ENCODE measurements around the gene PCCB.
"Not testable (repeated sequence)": the region's sequence is repeated elsewhere in the genome, so short reads cannot be mapped to it uniquely, and the experiment has no call there.

PCCB gene

DNA sequence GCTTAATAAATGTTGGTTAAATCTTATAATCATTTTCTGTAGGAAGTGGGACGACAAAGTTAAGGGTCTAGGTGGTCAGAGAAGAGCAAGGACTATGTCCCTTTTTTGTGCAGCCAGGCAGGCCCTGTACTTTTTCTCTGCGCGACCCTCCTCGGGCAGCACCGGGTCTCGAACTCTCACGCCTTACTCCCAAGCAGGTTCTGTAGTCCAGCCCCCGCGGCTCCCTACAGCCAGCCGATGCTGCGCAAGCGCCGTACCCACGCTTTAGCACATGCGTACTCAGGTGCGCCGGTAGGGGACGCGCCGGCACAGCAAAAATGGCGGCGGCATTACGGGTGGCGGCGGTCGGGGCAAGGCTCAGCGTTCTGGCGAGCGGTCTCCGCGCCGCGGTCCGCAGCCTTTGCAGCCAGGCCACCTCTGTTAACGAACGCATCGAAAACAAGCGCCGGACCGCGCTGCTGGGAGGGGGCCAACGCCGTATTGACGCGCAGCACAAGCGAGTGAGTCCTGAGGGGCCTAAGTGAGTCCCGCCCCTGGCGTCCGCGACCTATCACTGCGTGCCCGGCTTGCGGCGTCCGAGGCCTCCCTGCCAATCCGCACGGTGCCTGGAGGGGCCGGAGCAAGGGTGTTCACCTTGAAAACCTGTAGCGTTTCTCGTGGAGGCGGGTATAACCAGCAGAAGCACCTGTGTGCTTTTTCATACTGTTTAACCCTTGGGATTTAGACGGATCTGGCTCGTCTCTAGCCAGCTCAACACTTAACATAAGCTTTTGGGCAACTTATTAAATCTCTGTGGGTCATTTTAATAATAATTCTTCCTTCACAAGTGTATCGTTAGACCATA, at the start of gene PCCB:
PCCB (plus strand) TSS at position 282 of the 844 bp plus-strand sequence; CDS start at position 318, 36 bp downstream.
- DNase-seq (ENCODE audit: low spot score), result peak; percentile 96
- H3K27ac ChIP-seq, result peak within 1 kb of the TSS; percentile 94
- ChIA-PET CTCF (interaction anchor here (0.7 to 1.0 kb wide), 4 partner anchors 56 to 732 kb away, joined by 3 to 4 read pairs (median 3); no protein-coding TSS in a partner anchor), POLR2A (ENCODE audit: low non-redundant PET) (interaction anchor here (0.6 kb wide), 1 partner anchor 502 kb away, joined by 3 read pairs; the partner anchor contains the start of gene STAG1)
- TF ChIP-seq, protein P1, sequence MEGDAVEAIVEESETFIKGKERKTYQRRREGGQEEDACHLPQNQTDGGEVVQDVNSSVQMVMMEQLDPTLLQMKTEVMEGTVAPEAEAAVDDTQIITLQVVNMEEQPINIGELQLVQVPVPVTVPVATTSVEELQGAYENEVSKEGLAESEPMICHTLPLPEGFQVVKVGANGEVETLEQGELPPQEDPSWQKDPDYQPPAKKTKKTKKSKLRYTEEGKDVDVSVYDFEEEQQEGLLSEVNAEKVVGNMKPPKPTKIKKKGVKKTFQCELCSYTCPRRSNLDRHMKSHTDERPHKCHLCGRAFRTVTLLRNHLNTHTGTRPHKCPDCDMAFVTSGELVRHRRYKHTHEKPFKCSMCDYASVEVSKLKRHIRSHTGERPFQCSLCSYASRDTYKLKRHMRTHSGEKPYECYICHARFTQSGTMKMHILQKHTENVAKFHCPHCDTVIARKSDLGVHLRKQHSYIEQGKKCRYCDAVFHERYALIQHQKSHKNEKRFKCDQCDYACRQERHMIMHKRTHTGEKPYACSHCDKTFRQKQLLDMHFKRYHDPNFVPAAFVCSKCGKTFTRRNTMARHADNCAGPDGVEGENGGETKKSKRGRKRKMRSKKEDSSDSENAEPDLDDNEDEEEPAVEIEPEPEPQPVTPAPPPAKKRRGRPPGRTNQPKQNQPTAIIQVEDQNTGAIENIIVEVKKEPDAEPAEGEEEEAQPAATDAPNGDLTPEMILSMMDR (conservative IDR thresholded peaks at IDR 0.05; ENCODE audit: low read depth), result peak; percentile 80

DNA sequence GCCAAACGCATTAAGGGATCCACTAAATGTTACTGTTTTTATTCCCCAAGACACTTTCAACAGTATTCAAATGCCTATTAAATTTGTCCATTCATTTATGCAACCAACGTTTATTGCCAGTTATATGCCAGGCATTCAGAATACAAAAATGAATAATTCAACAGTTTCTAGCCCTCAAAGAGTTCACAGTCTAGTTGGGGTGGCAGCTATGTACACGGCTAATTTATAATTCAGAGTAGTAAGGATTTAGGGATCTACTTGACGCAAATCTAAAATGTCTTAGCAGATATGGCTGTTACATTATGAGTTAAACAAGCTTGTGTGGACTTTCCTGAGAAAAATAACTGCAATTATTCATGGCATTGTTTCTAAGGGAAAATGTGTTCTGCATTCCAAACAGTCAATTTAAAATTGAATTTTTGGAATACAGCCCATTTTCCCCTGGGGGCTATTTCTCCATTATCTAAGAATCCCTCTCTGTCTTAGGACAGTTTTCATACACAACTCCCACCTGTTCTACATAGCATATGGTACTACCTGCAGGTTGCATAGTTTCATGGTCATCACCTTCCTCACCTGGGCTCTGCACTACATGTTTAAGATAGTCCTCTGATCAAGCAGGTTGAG, 42.5 kb upstream of the PCCB start:
- DNase-seq (ENCODE audit: low spot score), result no peak
- POLR2A ChIA-PET (ENCODE audit: low non-redundant PET), result no interaction called here
- CTCF ChIA-PET, result interaction anchor here (0.6 kb wide), 1 partner anchor 68 kb away, joined by 4 read pairs; no protein-coding TSS in a partner anchor

DNA sequence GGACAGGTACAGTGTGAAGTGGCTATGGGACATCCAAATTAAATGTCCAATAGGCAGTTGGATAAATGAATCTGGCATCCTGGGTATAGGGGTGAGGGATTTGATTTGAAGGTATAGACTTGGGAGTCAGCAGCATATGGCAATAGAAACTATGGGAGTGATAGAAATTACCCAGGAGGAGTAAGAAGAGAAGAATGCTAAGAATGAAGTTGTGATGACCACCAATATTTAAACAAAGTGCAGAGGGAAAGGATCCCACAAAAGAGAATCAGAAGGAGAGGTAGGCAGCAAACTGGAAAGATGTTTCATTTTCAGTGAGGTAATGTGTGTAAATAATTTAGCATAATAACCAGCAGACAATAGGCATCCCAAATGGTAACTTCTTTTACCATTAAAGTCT, 40.2 kb upstream of the PCCB start:
- H3K27ac ChIP-seq, result no peak overlapping the region
- TF ChIP-seq, protein P1 (conservative IDR thresholded peaks at IDR 0.05; ENCODE audit: low read depth), result no peak
- no peak for DNase-seq (ENCODE audit: low spot score)
- POLR2A ChIA-PET (ENCODE audit: low non-redundant PET), result interaction anchor here (0.7 kb wide), 1 partner anchor 13 kb away, joined by 3 read pairs; no protein-coding TSS in a partner anchor
- CTCF ChIA-PET, result no interaction called here

More for the DNA sequence above, 42.5 kb upstream of the PCCB start:
- TF ChIP-seq, protein P1 (conservative IDR thresholded peaks at IDR 0.05; ENCODE audit: low read depth), result no peak
- no peak overlapping the region for H3K27ac ChIP-seq

DNA sequence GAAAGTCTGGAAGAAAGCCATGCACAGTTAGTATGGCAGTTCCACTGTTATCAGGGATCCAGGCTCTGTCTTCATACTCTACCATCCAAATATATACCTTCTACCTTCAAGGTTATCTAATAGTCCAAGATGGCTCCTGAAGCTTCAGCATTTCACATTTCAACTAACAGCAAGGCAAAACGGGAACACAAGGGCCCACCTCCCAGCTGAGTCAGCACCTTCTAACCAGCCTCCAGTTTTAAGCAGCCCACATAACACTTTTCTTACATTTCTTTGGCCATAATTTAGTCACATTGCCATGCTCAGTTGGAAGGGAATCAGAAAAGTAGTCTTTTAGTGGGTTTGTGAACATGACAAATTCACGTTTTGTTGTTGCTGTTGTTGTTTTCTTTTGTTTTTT, 38.6 kb upstream of the PCCB start:
- TF ChIP-seq, protein P1 (conservative IDR thresholded peaks at IDR 0.05; ENCODE audit: low read depth), result no peak
- H3K27ac ChIP-seq, result no peak overlapping the region
- POLR2A ChIA-PET (ENCODE audit: low non-redundant PET), result no interaction called here
- no peak for DNase-seq (ENCODE audit: low spot score)
- CTCF ChIA-PET, result no interaction called here

DNA sequence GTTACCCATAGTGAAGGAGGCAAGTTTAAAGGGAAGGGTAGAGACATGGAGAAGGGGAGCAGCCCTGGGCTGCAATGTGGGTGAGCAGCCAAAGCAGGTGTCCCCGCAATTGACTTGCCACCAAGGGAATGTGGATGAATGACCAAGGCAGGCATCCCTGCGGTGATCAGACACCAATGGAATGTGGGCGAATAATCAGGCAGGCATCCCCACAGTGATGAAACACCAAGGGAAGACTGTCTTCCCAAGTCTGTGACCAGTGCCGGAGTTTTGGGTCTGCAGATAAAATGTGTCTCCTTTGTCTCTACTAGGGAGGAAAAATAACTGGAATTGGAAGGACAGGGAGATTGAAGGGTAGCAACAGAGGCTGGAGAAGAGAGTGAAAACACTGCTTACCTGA, 27.4 kb upstream of the PCCB start:
- H3K27ac ChIP-seq; CTCF ChIA-PET; DNase-seq (ENCODE audit: low spot score); POLR2A ChIA-PET (ENCODE audit: low non-redundant PET): not testable (repeated sequence)

DNA sequence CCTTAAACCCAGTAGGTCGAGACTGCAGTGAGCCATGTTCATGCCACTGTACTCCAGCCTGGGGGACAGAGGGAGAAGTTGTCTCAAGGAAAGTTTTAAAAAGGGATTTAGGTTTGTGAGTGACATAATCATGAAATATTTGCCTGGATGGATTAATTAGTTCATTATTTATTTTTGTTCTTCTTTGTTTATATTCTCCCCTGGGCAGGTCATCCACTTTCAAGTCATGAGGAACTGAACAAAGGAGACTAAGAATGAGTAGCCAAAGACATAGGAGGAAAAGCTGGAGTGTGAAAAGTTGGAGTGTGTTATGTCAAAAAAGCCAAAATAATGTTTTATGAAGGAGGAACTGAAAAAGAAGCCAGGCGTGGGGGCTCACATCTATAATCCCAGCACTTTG, 17.7 kb upstream of the PCCB start:
- ChIA-PET CTCF (interaction anchor here (0.6 kb wide), 2 partner anchors 17 to 1620 kb away, joined by 3 to 4 read pairs; no protein-coding TSS in a partner anchor), POLR2A (ENCODE audit: low non-redundant PET) (no interaction called here)
- TF ChIP-seq, protein P1 (conservative IDR thresholded peaks at IDR 0.05; ENCODE audit: low read depth), result no peak

More for the DNA sequence above, 17.7 kb upstream of the PCCB start:
- DNase-seq (ENCODE audit: low spot score), result no peak
- H3K27ac ChIP-seq, result no peak overlapping the region

All from RWPE1 (cell line).